ENCODE measurements around the gene PHYHD1.

DNA sequence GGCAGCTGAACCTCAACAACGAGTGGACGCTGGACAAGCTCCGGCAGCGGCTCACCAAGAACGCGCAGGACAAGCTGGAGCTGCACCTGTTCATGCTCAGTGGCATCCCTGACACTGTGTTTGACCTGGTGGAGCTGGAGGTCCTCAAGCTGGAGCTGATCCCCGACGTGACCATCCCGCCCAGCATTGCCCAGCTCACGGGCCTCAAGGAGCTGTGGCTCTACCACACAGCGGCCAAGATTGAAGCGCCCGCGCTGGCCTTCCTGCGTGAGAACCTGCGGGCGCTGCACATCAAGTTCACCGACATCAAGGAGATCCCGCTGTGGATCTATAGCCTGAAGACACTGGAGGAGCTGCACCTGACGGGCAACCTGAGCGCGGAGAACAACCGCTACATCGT lies 12.4 kb upstream of the PHYHD1 start:
- TF ChIP-seq EZH2phosphoT487 (IDR thresholded peaks at IDR 0.05; ENCODE audit: low read depth, severe bottlenecking, unreplicated experiment), result no peak
- no peak for TF ChIP-seq EZH2 (IDR thresholded peaks at IDR 0.05; ENCODE audit: borderline replicate concordance)

Data from hepatocyte (in vitro differentiated cells).